ENCODE results near the gene OGN.

The OGN gene

DNA sequence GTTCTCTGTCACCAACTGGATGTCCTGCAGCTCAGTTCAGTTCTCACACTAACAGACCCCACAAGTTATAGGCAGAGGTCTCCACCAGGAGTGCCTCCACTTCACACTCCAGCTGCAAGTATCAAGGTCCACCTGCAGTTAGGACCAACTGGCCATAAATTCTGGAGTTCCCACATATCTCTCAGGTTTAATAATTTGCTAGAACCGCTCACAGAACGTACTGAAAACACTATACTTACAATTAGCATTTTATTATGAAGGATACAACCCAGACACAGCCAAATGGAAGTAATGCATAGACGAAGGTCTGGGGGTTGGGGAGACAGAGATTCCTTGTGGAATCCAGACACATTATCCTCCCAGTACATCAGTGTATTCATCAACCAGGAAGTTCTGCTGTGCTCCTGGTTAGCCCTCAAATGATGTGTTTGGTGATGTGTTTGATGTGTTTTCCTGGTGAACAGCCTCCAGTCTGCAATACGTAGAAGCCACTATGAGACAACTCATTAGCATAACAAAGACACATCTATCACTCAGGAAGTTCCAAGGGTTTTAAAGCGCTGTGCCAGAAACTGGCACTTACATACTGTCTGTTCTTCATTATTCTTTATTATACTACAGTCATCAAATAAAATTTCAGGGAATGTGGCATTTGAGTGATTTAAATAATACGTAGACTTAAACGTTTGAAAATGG lies 25.4 kb downstream of the OGN start:
- Histone ChIP-seq H2AFZ (ENCODE audit: low read depth, low read length) (no peak overlapping the region), H3K4me3 (ENCODE audit: low read length) (no peak overlapping the region), H3K36me3 (replicated peaks; ENCODE audit: low read depth, low read length) (peaks cover 8% of the 10 kb centered on the region), H3K79me2 (ENCODE audit: low read length) (no peaks in the 10 kb centered on the region), H4K20me1 (ENCODE audit: insufficient read depth, low read length) (no peaks in the 10 kb centered on the region), H3K27ac (ENCODE audit: low read length) (no peak overlapping the region), H3K9me3 (ENCODE audit: insufficient read depth, low read length) (no peaks in the 10 kb centered on the region; the same call in 1 of the 2 replicates), H3K4me2 (ENCODE audit: low read length) (no peak overlapping the region), H3K4me1 (ENCODE audit: low read length) (no peaks in the 10 kb centered on the region), H3K27me3 (ENCODE audit: low read depth, low read length) (no peaks in the 10 kb centered on the region), H3K9ac (ENCODE audit: low read length) (no peak overlapping the region)
- no peak for TF ChIP-seq EZH2phosphoT487 (IDR thresholded peaks at IDR 0.05; ENCODE audit: low read depth)
- TF ChIP-seq, protein P1, sequence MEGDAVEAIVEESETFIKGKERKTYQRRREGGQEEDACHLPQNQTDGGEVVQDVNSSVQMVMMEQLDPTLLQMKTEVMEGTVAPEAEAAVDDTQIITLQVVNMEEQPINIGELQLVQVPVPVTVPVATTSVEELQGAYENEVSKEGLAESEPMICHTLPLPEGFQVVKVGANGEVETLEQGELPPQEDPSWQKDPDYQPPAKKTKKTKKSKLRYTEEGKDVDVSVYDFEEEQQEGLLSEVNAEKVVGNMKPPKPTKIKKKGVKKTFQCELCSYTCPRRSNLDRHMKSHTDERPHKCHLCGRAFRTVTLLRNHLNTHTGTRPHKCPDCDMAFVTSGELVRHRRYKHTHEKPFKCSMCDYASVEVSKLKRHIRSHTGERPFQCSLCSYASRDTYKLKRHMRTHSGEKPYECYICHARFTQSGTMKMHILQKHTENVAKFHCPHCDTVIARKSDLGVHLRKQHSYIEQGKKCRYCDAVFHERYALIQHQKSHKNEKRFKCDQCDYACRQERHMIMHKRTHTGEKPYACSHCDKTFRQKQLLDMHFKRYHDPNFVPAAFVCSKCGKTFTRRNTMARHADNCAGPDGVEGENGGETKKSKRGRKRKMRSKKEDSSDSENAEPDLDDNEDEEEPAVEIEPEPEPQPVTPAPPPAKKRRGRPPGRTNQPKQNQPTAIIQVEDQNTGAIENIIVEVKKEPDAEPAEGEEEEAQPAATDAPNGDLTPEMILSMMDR (IDR thresholded peaks at IDR 0.05; ENCODE audit: low read depth, low read length), result no peak

DNA sequence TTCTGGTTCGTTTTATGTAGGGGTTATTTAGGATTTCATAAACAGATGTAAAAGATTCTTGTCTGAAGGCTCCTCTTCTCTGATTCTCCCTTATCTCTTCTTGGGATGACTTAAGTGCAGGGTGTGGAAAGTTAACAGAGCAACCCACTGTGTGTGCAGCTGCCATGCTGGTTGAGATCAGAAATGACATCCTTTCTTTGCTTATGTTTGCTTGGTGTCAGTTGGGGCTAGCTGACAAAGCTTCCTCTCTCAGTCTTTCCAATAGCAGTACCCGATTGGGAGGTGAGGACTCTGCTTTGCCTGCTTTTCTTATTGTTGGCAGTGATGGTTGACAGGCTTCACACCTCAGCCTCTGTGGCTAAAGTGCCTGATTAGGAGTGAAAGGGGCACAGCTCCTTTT lies 26.5 kb downstream of the OGN start:
- Histone ChIP-seq H3K79me2 (ENCODE audit: low read length) (0 out of 2 replicates have a peak, but pooled peaks cover 1% of the 10 kb centered on the region), H3K4me1 (ENCODE audit: low read length) (no peaks in the 10 kb centered on the region), H3K4me2 (ENCODE audit: low read length) (no peak overlapping the region), H3K36me3 (replicated peaks; ENCODE audit: low read depth, low read length) (peaks cover 8% of the 10 kb centered on the region), H3K27me3 (ENCODE audit: low read depth, low read length) (no peaks in the 10 kb centered on the region), H3K27ac (ENCODE audit: low read length) (no peak overlapping the region), H3K9me3 (ENCODE audit: insufficient read depth, low read length) (peaks cover 1% of the 10 kb centered on the region; the same call in 1 of the 2 replicates), H2AFZ (ENCODE audit: low read depth, low read length) (no peak overlapping the region), H3K9ac (ENCODE audit: low read length) (no peak overlapping the region), H4K20me1 (ENCODE audit: insufficient read depth, low read length) (no peaks in the 10 kb centered on the region), H3K4me3 (ENCODE audit: low read length) (no peak overlapping the region)
- no peak for TF ChIP-seq EZH2phosphoT487 (IDR thresholded peaks at IDR 0.05; ENCODE audit: low read depth)
- TF ChIP-seq, protein P1 (IDR thresholded peaks at IDR 0.05; ENCODE audit: low read depth, low read length), result no peak

DNA sequence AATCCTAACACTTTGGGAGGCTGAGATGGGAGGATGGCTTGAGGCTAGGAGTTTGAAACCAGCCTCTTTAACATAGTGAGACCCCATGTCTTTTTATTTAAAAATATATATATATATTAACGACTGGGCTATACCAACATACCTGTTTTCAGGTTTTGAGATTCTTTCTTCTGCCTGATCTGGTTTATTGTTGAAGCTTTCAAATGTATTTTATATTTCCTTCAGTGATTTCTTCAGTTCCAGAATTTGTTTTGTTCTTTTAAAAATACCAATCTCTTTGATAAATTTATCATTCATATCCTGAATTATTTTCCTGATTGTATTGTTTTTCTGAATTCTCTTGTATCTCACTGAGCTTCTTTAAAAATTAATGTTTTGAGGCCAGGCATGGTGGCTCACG lies 31.2 kb downstream of the OGN start:
- Histone ChIP-seq H3K4me3 (ENCODE audit: low read length) (no peak overlapping the region), H3K9ac (ENCODE audit: low read length) (no peak overlapping the region), H3K36me3 (replicated peaks; ENCODE audit: low read depth, low read length) (peaks cover 15% of the 10 kb centered on the region), H3K27me3 (ENCODE audit: low read depth, low read length) (no peaks in the 10 kb centered on the region), H3K4me1 (ENCODE audit: low read length) (no peaks in the 10 kb centered on the region), H3K27ac (ENCODE audit: low read length) (no peak overlapping the region), H3K4me2 (ENCODE audit: low read length) (no peak overlapping the region), H4K20me1 (ENCODE audit: insufficient read depth, low read length) (no peaks in the 10 kb centered on the region), H3K9me3 (ENCODE audit: insufficient read depth, low read length) (peaks cover 3% of the 10 kb centered on the region; the same call in 1 of the 2 replicates), H2AFZ (ENCODE audit: low read depth, low read length) (no peak overlapping the region), H3K79me2 (ENCODE audit: low read length) (peaks cover 5% of the 10 kb centered on the region; the same call in 1 of the 2 replicates)
- no peak for TF ChIP-seq EZH2phosphoT487 (IDR thresholded peaks at IDR 0.05; ENCODE audit: low read depth)

DNA sequence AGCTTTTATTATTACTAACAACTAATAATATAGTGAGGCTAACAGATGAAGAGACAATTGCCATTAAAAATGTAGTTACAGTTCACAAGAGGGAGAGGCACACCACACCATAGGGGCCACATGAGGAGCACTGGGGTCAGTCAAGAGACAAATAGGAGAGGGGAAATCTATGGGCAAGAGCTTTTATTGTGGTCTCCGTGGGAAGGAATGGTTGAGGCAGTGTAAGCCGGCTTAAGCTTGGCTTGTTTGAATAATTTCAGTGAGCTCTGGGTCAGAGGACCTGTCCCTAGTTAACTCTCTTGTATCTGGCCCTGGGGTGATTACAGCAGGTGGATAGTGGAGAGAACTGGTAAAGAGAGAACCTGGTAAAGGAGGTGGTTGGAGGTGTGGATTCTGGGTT lies 35.3 kb downstream of the OGN start:
- TF ChIP-seq EZH2phosphoT487 (IDR thresholded peaks at IDR 0.05; ENCODE audit: low read depth), result no peak
- TF ChIP-seq, protein P1 (IDR thresholded peaks at IDR 0.05; ENCODE audit: low read depth, low read length), result no peak
- Histone ChIP-seq H3K4me1 (ENCODE audit: low read length) (no peaks in the 10 kb centered on the region), H3K9ac (ENCODE audit: low read length) (no peak overlapping the region), H2AFZ (ENCODE audit: low read depth, low read length) (no peak overlapping the region), H4K20me1 (ENCODE audit: insufficient read depth, low read length) (no peaks in the 10 kb centered on the region), H3K27me3 (ENCODE audit: low read depth, low read length) (no peaks in the 10 kb centered on the region), H3K36me3 (replicated peaks; ENCODE audit: low read depth, low read length) (peaks cover 17% of the 10 kb centered on the region), H3K4me2 (ENCODE audit: low read length) (no peak overlapping the region), H3K27ac (ENCODE audit: low read length) (no peak overlapping the region), H3K79me2 (ENCODE audit: low read length) (peaks cover 5% of the 10 kb centered on the region; the same call in 1 of the 2 replicates), H3K4me3 (ENCODE audit: low read length) (no peak overlapping the region), H3K9me3 (ENCODE audit: insufficient read depth, low read length) (peaks cover 3% of the 10 kb centered on the region; the same call in 1 of the 2 replicates)
